ENCODE measurements around the gene CBFB.

- TF ChIP-seq MAZ (IDR thresholded peaks at IDR 0.05; ENCODE audit: borderline replicate concordance, low read depth, low read length): no peak
- no peak for TF ChIP-seq MAZ (CRISPR knock-in tag; IDR thresholded peaks at IDR 0.05; ENCODE audit: low read depth)
- TF ChIP-seq RFXANK (CRISPR knock-in tag; IDR thresholded peaks at IDR 0.05): no peak
- TF ChIP-seq SIN3B (IDR thresholded peaks at IDR 0.05; ENCODE audit: low read length): no peak
- TF ChIP-seq, protein P1, sequence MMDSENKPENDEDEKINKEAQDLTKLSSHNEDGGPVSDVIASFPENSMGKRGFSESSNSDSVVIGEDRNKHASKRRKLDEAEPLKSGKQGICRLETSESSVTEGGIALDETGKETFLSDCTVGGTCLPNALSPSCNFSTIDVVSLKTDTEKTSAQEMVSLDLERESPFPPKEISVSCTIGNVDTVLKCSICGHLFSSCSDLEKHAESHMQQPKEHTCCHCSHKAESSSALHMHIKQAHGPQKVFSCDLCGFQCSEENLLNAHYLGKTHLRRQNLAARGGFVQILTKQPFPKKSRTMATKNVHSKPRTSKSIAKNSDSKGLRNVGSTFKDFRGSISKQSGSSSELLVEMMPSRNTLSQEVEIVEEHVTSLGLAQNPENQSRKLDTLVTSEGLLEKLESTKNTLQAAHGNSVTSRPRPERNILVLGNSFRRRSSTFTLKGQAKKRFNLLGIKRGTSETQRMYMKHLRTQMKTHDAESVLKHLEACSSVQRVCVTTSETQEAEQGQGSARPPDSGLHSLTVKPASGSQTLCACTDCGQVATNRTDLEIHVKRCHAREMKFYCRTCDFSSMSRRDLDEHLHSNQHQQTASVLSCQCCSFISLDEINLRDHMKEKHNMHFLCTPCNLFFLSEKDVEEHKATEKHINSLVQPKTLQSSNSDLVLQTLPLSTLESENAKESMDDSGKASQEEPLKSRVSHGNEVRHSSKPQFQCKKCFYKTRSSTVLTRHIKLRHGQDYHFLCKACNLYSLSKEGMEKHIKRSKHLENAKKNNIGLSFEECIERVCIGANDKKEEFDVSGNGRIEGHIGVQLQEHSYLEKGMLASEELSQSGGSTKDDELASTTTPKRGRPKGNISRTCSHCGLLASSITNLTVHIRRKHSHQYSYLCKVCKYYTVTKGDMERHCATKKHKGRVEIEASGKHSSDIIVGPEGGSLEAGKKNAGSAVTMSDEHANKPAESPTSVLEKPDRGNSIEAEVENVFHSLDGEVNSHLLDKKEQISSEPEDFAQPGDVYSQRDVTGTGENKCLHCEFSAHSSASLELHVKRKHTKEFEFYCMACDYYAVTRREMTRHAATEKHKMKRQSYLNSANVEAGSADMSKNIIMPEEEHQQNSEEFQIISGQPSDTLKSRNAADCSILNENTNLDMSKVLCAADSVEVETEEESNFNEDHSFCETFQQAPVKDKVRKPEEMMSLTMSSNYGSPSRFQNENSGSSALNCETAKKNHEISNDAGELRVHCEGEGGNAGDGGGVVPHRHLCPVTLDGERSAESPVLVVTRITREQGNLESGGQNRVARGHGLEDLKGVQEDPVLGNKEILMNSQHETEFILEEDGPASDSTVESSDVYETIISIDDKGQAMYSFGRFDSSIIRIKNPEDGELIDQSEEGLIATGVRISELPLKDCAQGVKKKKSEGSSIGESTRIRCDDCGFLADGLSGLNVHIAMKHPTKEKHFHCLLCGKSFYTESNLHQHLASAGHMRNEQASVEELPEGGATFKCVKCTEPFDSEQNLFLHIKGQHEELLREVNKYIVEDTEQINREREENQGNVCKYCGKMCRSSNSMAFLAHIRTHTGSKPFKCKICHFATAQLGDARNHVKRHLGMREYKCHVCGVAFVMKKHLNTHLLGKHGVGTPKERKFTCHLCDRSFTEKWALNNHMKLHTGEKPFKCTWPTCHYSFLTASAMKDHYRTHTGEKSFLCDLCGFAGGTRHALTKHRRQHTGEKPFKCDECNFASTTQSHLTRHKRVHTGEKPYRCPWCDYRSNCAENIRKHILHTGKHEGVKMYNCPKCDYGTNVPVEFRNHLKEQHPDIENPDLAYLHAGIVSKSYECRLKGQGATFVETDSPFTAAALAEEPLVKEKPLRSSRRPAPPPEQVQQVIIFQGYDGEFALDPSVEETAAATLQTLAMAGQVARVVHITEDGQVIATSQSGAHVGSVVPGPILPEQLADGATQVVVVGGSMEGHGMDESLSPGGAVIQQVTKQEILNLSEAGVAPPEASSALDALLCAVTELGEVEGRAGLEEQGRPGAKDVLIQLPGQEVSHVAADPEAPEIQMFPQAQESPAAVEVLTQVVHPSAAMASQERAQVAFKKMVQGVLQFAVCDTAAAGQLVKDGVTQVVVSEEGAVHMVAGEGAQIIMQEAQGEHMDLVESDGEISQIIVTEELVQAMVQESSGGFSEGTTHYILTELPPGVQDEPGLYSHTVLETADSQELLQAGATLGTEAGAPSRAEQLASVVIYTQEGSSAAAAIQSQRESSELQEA (CRISPR knock-in tag; IDR thresholded peaks at IDR 0.05; ENCODE audit: not compliant biosample characterization): no peak
- no peak for TF ChIP-seq SUZ12 (IDR thresholded peaks at IDR 0.05; ENCODE audit: low read depth, low read length)
- TF ChIP-seq PRDM15 (CRISPR knock-in tag; IDR thresholded peaks at IDR 0.05): no peak
- TF ChIP-seq, protein P2, sequence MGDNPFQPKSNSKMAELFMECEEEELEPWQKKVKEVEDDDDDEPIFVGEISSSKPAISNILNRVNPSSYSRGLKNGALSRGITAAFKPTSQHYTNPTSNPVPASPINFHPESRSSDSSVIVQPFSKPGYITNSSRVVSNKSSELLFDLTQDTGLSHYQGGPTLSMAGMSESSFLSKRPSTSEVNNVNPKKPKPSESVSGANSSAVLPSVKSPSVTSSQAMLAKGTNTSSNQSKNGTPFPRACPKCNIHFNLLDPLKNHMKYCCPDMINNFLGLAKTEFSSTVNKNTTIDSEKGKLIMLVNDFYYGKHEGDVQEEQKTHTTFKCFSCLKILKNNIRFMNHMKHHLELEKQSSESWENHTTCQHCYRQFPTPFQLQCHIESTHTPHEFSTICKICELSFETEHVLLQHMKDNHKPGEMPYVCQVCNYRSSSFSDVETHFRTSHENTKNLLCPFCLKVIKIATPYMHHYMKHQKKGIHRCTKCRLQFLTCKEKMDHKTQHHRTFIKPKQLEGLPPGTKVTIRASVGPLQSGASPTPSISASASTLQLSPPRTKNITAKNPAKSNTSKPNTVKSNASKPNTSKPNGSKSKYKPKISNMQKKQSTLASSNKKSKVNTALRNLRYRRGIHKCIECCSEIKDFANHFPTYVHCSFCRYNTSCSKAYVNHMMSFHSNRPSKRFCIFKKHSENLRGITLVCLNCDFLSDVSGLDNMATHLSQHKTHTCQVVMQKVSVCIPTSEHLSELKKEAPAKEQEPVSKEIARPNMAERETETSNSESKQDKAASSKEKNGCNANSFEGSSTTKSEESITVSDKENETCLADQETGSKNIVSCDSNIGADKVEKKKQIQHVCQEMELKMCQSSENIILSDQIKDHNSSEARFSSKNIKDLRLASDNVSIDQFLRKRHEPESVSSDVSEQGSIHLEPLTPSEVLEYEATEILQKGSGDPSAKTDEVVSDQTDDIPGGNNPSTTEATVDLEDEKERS (CRISPR knock-in tag; IDR thresholded peaks at IDR 0.05): no peak
- no peak for TF ChIP-seq PHB2 (IDR thresholded peaks at IDR 0.05; ENCODE audit: partially characterized antibody)
- TF ChIP-seq SMAD1 (CRISPR knock-in tag; IDR thresholded peaks at IDR 0.05; ENCODE audit: borderline replicate concordance, low read depth): no peak
- TF ChIP-seq ZNF274 (CRISPR knock-in tag; IDR thresholded peaks at IDR 0.05): no peak
- TF ChIP-seq RNF219 (CRISPR knock-in tag; IDR thresholded peaks at IDR 0.05): no peak
- TF ChIP-seq, protein P3, sequence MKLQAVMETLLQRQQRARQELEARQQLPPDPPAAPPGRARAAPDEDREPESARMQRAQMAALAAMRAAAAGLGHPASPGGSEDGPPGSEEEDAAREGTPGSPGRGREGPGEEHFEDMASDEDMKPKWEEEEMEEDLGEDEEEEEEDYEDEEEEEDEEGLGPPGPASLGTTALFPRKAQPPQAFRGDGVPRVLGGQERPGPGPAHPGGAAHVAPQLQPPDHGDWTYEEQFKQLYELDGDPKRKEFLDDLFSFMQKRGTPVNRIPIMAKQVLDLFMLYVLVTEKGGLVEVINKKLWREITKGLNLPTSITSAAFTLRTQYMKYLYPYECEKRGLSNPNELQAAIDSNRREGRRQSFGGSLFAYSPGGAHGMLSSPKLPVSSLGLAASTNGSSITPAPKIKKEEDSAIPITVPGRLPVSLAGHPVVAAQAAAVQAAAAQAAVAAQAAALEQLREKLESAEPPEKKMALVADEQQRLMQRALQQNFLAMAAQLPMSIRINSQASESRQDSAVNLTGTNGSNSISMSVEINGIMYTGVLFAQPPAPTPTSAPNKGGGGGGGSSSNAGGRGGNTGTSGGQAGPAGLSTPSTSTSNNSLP (IDR thresholded peaks at IDR 0.05; ENCODE audit: low read depth, low read length): no peak
- TF ChIP-seq ZNF597 (CRISPR knock-in tag; IDR thresholded peaks at IDR 0.05): no peak
- TF ChIP-seq CREB3 (CRISPR knock-in tag; IDR thresholded peaks at IDR 0.05): no peak
These were observed 42.4 kb upstream of the CBFB start for GRCh38 chr16:66986559-66986958.
